AG04450 (cell line): ENCODE results near the gene PRKCH. TPM values are rescaled to one million over a fixed set of nuclear protein-coding genes. Genes with fewer than 3 reads are reported as not detected.

ENCODE experiments used
- CTCF ChIA-PET: fragments of 300-600, 350-600 bp; formaldehyde crosslinking; extraction: SDS; loops from one replicate; lab custom pipeline; 2022; ENCODE audit warnings: antibody characterized with exemption, inconsistent platforms; lab: Charles Lee
- POLR2A ChIA-PET: fragments of 350-600 bp; formaldehyde crosslinking; extraction: SDS; loops from one replicate; lab custom pipeline; 2021; ENCODE audit warnings: antibody characterized with exemption, inconsistent platforms; lab: Yijun Ruan, JAX
- DNase-seq: peaks from one replicate; pipeline ENCODE4 v3.0.0-alpha.2; 2011; ENCODE audit warnings: low read depth, low spot score
- H3K27ac ChIP-seq: one replicate; pipeline ENCODE4 v1.5.1; 2012; ENCODE audit warnings: low read depth, low read length, control low read depth
- H3K27me3 ChIP-seq: one replicate; pipeline ENCODE4 v1.6.0; 2012; ENCODE audit warnings: low read length; ENCODE audit not compliant: control insufficient read depth, insufficient read depth
- H3K4me3 ChIP-seq: 2 replicates; pipeline ENCODE4 v1.5.1; 2011; ENCODE audit warnings: mild to moderate bottlenecking, low read depth, low read length, control low read depth
- H3K9me3 ChIP-seq: 2 replicates; pipeline ENCODE4 v1.5.1; 2012; ENCODE audit warnings: low read length; ENCODE audit not compliant: control insufficient read depth, insufficient read depth
- polyA plus RNA-seq: library from polyadenylated mRNA; depleted of rRNA; stranded (reverse); fragments of >200 nt; gene quantifications from 2 replicates; pipeline ENCODE4 v1.2.3, GENCODE V29; 2011
- TF ChIP-seq, protein P1 (sequence below): IDR thresholded peaks from 2 replicates; pipeline ENCODE4 v1.5.1; 2011; ENCODE audit warnings: low read depth, low read length, control low read depth, inconsistent platforms

PRKCH gene
- polyA plus RNA-seq, 1 experiment = 1.6 TPM

DNA sequence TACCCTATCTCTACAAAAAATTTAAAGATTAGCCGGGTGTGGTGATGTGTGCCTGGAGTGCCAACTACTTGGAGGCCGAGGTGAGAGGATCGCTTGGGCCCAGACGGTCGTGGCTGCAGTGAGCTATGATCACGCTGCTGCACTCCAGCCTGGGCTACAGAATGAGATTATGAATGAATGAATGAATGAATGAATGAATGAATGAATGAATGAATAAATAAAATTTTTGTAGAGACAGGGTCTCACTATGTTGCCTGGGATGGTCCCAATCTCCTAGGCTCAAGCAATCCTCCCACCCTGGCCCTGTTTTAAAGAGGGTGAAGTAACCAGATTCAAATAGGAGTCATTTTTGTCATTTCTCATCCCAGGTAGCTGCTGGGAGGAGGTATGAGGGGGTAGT, 197.7 kb downstream of the PRKCH start:
- ChIA-PET CTCF (no interaction called here), POLR2A (no interaction called here)
- Histone ChIP-seq H3K4me3 (no peak overlapping the region), H3K9me3 (no peaks in the 10 kb centered on the region), H3K27ac (no peak overlapping the region), H3K27me3 (no peaks in the 10 kb centered on the region)
- no peak for DNase-seq
- TF ChIP-seq, protein P1, sequence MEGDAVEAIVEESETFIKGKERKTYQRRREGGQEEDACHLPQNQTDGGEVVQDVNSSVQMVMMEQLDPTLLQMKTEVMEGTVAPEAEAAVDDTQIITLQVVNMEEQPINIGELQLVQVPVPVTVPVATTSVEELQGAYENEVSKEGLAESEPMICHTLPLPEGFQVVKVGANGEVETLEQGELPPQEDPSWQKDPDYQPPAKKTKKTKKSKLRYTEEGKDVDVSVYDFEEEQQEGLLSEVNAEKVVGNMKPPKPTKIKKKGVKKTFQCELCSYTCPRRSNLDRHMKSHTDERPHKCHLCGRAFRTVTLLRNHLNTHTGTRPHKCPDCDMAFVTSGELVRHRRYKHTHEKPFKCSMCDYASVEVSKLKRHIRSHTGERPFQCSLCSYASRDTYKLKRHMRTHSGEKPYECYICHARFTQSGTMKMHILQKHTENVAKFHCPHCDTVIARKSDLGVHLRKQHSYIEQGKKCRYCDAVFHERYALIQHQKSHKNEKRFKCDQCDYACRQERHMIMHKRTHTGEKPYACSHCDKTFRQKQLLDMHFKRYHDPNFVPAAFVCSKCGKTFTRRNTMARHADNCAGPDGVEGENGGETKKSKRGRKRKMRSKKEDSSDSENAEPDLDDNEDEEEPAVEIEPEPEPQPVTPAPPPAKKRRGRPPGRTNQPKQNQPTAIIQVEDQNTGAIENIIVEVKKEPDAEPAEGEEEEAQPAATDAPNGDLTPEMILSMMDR = no peak

DNA sequence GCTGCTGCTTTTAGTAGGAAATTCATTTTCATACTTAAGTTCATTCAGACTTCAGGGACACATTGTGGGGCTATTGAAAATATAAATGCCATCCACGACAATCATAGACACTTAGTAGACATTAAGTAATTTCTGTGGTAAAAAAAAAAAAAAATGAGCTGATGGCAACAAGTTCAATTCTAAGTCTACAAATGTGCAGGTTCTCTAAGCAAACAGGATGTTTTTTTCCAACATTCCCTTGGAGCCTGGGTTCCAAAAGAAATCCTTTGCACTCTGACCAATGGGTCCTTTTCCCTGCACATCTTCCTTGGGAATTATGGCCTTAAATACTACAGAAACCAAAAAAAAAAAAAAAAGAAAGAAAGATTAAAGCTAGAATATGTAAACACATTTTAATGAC, 198.4 kb downstream of the PRKCH start:
- Histone ChIP-seq H3K4me3 (no peak overlapping the region), H3K27me3 (no peaks in the 10 kb centered on the region), H3K9me3 (no peaks in the 10 kb centered on the region), H3K27ac (no peak overlapping the region)
- no peak for DNase-seq
- CTCF ChIA-PET = interaction anchor here (0.6 to 1.2 kb wide), 3 partner anchors 44 to 50 kb away, joined by 3 to 4 read pairs (median 3); no protein-coding TSS in a partner anchor
- TF ChIP-seq, protein P1 = no peak
- POLR2A ChIA-PET = interaction anchor here (0.9 kb wide), 1 partner anchor 43 kb away, joined by 4 read pairs; no protein-coding TSS in a partner anchor

DNA sequence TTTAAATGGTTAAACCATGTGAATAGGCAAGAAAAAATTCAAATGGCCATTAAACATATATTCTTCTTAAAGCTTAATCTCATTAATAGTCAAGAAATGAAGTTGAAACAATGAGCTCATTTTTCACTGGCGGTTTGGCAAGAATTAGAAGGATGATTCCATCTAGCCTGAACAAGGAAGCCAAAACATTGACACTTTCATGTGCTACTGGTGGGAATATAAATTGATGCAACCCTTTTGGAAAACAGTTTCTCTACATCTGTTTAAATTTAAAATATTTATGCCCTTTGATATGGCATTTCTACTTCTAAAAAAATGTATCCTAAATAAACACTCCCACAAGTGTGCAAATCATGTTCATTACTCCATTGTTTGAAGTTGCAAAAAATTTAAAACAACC, 199.2 kb downstream of the PRKCH start:
- H3K27ac ChIP-seq = no peak overlapping the region
- no peak for DNase-seq
- H3K9me3 ChIP-seq = no peaks in the 10 kb centered on the region
- no peak overlapping the region for H3K4me3 ChIP-seq
- no peaks in the 10 kb centered on the region for H3K27me3 ChIP-seq
- TF ChIP-seq, protein P1 = no peak
- ChIA-PET CTCF (interaction anchor here (1.0 to 1.2 kb wide), 2 partner anchors 45 to 47 kb away, joined by 3 to 4 read pairs; no protein-coding TSS in a partner anchor), POLR2A (interaction anchor here (0.9 to 1.0 kb wide), 2 partner anchors 44 to 49 kb away, joined by 4 read pairs; no protein-coding TSS in a partner anchor)

DNA sequence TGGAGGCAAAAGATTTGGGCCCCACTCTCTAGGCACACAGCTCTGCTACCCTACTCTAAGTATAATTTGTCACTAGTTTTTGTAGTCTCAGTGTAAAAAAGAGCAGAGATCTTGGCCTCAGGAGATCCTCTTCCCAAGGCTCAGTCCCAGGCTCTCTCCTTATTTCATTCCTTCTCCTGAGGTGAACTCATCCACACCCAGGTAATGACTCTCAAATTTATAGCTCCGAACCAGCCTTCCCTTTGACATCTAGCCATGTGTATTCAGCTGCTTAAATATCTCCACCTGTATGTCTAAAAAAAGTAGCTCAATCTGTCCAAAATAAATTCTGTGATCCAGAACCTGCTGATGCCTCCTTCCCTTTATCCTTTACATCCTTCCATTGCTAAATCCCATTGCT, 200.4 kb downstream of the PRKCH start:
- Histone ChIP-seq H3K9me3 (no peaks in the 10 kb centered on the region), H3K4me3 (no peak overlapping the region), H3K27me3 (no peaks in the 10 kb centered on the region), H3K27ac (no peak overlapping the region)
- DNase-seq = no peak
- TF ChIP-seq, protein P1 = no peak
- ChIA-PET CTCF (interaction anchor here (0.5 kb wide), 1 partner anchor 315 kb away, joined by 5 read pairs; no protein-coding TSS in a partner anchor), POLR2A (no interaction called here)

DNA sequence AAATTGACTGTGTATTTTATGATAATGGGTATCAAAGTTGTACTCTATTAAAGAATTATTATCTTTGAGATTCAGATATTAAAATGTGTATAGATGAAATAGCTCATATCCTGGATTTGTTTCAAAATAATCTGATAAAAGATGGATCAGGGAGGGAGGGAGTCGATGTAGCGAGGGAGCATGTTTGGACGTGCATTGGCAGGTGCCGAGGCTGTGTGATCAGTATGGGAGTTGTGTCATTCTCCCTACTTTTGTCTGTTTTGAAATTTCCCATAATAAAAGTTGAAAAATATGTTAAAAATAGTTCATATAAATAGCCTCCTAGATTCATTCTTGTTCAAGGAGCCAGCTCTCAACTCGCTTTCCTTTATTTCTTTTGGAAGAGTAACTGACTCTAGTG, 202.4 kb downstream of the PRKCH start:
- POLR2A ChIA-PET = interaction anchor here (0.6 kb wide), 1 partner anchor 41 kb away, joined by 5 read pairs; no protein-coding TSS in a partner anchor
- Histone ChIP-seq H3K9me3 (no peaks in the 10 kb centered on the region), H3K27me3 (no peaks in the 10 kb centered on the region), H3K4me3 (no peak overlapping the region), H3K27ac (no peak overlapping the region)
- CTCF ChIA-PET = interaction anchor here (1.4 kb wide), 2 partner anchors 20 to 48 kb away, joined by 3 to 7 read pairs; no protein-coding TSS in a partner anchor
- DNase-seq = no peak
- TF ChIP-seq, protein P1 = no peak
